Measurements from ENCODE around the gene KAZALD1. TPM values are rescaled to one million over a fixed set of nuclear protein-coding genes. Genes with fewer than 3 reads are reported as not detected.

The KAZALD1 gene
- polyA plus RNA-seq, 1 of the 3 experiments (the other 2 are of a cell fraction) = 3.0 TPM

DNA sequence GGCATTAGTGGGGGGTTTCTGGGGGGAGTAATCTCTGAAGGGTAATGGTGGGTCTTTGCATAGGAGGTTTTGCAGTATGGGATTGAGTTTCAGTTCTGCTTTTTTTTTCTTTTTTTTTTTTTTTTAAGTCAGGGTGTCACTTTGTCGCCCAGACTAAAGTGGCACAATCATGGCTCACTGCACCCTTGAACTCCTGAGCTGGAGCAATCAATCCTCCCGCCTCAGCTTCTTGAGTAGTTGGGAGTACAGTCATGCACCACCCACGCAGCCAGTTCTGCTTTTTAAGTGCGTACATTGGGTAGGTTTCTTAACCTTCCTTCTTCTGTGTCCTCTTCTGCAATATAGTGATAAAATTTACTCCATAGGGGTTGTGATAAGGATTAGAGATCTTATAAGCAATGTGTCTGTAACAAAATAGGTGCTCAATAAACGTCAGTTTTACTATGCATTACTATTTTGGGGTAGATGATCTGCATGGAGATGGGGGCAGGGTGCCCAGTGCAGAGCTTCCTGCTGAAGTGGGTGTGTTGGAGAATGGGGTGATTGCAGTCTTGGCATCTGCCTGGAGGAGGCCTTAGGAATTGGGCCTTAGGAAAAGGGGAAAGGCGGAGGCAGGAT lies 9.6 kb downstream of the KAZALD1 start (continued):
- TF ChIP-seq, protein P1, sequence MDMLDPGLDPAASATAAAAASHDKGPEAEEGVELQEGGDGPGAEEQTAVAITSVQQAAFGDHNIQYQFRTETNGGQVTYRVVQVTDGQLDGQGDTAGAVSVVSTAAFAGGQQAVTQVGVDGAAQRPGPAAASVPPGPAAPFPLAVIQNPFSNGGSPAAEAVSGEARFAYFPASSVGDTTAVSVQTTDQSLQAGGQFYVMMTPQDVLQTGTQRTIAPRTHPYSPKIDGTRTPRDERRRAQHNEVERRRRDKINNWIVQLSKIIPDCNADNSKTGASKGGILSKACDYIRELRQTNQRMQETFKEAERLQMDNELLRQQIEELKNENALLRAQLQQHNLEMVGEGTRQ (IDR thresholded peaks at IDR 0.05; ENCODE audit: borderline replicate concordance, low read depth, low read length) = no peak
- TF ChIP-seq YY1 (IDR thresholded peaks at IDR 0.05; ENCODE audit: low read depth) (no peak), MXI1 (IDR thresholded peaks at IDR 0.05; ENCODE audit: low read depth, low read length) (no peak), SMC3 (IDR thresholded peaks at IDR 0.05; ENCODE audit: low read depth, low read length) (no peak), EP300 (IDR thresholded peaks at IDR 0.05; ENCODE audit: borderline replicate concordance in 1 of 2, low read depth in 1 of 2, low read length in 1 of 2) (no peak), FOXJ3 (CRISPR knock-in tag; IDR thresholded peaks at IDR 0.05) (no peak)
- TF ChIP-seq, protein P2, sequence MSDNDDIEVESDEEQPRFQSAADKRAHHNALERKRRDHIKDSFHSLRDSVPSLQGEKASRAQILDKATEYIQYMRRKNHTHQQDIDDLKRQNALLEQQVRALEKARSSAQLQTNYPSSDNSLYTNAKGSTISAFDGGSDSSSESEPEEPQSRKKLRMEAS (IDR thresholded peaks at IDR 0.05; ENCODE audit: low read depth) = no peak

DNA sequence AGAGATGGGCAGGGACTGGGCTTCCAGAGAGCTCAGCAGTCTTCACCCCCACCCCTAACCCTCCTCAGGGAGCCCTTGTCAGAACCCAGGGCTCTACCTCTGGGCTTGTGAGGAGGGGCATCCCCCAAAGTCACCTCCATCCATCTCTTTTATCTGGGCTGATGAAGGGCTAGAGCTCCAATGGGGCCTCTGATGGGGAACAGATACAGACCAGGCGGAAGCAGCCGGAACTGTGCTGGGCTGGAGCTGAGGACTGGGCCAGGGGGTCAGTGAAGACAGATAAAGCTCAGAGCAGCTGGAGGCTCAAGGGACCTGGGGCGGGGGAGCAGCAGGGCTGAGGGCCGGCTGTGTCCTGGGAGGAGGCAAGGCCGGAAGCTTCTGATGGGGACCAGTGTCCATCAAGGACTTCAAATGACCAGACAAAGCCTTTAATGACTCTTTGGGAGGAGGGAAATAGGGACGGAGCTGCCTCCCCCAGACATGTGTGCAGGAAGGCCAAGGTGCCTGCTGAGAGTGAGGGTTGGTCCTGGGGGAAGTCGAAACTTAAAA lies 10.2 kb downstream of the KAZALD1 start:
- CTCF ChIA-PET = interaction anchor here (0.7 to 18.9 kb wide), 13 partner anchors 10 to 68 kb away, joined by 3 to 234 read pairs (median 4); partner anchors contain the start of gene KAZALD1
- Histone ChIP-seq H3K27me3 (ENCODE audit: insufficient read depth) (peaks cover 33% of the 10 kb centered on the region; the same call in 1 of the 2 replicates), H3K79me2 (ENCODE audit: insufficient read depth) (no peaks in the 10 kb centered on the region), H3K9me3 (no peaks in the 10 kb centered on the region), H3K27ac (ENCODE audit: low read depth in 2 of 2, low read length in 1 of 2) (no peak overlapping the region), H3K9ac (no peak overlapping the region), H3K9me2 (no peaks in the 10 kb centered on the region), H3K4me3 (ENCODE audit: low read depth in 2 of 2, low read length in 1 of 2) (no peak overlapping the region), H3K4me2 (no peak overlapping the region), H3F3A (replicated peaks; ENCODE audit: insufficient read depth) (peaks cover 4% of the 10 kb centered on the region), H4K20me1 (ENCODE audit: insufficient read depth) (no peaks in the 10 kb centered on the region), H3K36me3 (replicated peaks in 1 of 2; ENCODE audit: control insufficient read depth in 1 of 2, insufficient read depth in 2 of 2, low read length in 1 of 2) (no peaks in the 10 kb centered on the region), H2AFZ (ENCODE audit: low read depth) (no peak overlapping the region), H3K4me1 (ENCODE audit: control insufficient read depth in 1 of 2, insufficient read depth in 2 of 2, low read depth in 1 of 2, low read length in 1 of 2) (no peaks in the 10 kb centered on the region; a peak in 1 of 4 replicates)
- DNase-seq = no peak
- POLR2A ChIA-PET = interaction anchor here (1.0 kb wide), 1 partner anchor 8 kb away, joined by 3 read pairs; no protein-coding TSS in a partner anchor
- WGBS (ENCODE audit: low lambda C conversion rate) = 87% methylated on average over 7 of the region's 7 CpGs
- TF ChIP-seq MEF2A (IDR thresholded peaks at IDR 0.05; ENCODE audit: borderline replicate concordance, low read depth) = no peak
- TF ChIP-seq, protein P3, sequence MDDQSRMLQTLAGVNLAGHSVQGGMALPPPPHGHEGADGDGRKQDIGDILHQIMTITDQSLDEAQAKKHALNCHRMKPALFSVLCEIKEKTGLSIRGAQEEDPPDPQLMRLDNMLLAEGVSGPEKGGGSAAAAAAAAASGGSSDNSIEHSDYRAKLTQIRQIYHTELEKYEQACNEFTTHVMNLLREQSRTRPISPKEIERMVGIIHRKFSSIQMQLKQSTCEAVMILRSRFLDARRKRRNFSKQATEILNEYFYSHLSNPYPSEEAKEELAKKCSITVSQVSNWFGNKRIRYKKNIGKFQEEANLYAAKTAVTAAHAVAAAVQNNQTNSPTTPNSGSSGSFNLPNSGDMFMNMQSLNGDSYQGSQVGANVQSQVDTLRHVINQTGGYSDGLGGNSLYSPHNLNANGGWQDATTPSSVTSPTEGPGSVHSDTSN (IDR thresholded peaks at IDR 0.05) = no peak
- TF ChIP-seq, protein P1 (IDR thresholded peaks at IDR 0.05; ENCODE audit: borderline replicate concordance, low read depth, low read length) = no peak
- no peak for TF ChIP-seq NRF1 (IDR thresholded peaks at IDR 0.05; ENCODE audit: low read depth, low read length)
- no peak for TF ChIP-seq RFX5 (IDR thresholded peaks at IDR 0.05; ENCODE audit: low read length)

Data from SK-N-SH (cell line).